DND-41 (cell line): ENCODE results near the gene NARS2.

Experiments
- EZH2 ChIP-seq: IDR thresholded peaks from 3 replicates; pipeline ENCODE4 v1.6.1; 2012; ENCODE audit warnings: borderline replicate concordance, low read depth, mild to moderate bottlenecking, moderate library complexity, low read length, inconsistent platforms; ENCODE audit not compliant: severe bottlenecking
- TF ChIP-seq, protein P1 (sequence below): IDR thresholded peaks from 2 replicates; pipeline ENCODE4 v1.5.1; 2012; ENCODE audit warnings: borderline replicate concordance, low read length, moderate library complexity, mild to moderate bottlenecking; ENCODE audit not compliant: poor library complexity, severe bottlenecking; ENCODE audit errors: extremely low read depth

DNA sequence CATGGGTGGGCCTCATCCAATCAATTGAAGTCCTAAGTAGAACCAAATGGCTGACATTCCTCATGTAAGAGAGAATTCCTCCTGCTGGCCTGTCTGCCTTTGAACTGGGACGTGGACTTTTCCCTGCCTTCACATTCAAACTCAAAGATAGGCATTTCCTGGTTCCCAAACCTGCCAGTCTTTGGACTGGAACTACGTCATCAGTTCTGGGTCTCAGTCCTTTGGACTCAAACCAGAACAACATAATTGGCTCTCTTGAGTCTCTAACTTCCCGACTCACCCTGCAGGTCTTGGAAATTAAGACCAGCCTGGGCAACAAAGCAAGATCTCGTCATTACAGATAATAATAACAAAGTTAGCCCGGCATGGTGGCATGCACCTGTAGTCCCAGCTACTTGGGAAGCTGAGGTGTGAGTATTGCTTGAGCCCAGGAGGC, 38.7 kb upstream of the NARS2 start:
- TF ChIP-seq, protein P1, sequence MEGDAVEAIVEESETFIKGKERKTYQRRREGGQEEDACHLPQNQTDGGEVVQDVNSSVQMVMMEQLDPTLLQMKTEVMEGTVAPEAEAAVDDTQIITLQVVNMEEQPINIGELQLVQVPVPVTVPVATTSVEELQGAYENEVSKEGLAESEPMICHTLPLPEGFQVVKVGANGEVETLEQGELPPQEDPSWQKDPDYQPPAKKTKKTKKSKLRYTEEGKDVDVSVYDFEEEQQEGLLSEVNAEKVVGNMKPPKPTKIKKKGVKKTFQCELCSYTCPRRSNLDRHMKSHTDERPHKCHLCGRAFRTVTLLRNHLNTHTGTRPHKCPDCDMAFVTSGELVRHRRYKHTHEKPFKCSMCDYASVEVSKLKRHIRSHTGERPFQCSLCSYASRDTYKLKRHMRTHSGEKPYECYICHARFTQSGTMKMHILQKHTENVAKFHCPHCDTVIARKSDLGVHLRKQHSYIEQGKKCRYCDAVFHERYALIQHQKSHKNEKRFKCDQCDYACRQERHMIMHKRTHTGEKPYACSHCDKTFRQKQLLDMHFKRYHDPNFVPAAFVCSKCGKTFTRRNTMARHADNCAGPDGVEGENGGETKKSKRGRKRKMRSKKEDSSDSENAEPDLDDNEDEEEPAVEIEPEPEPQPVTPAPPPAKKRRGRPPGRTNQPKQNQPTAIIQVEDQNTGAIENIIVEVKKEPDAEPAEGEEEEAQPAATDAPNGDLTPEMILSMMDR, result no peak
- TF ChIP-seq EZH2, result no peak
